WTC11 (cell line): ENCODE measurements around the gene CCDC180.

Source experiments
- ATF1 ChIP-seq: sonication (generic); formaldehyde crosslinking; IDR thresholded peaks from 2 replicates; pipeline ENCODE4 v1.8.1; 2023; ENCODE audit warnings: mild to moderate bottlenecking, moderate library complexity, missing genetic modification reagents
- CBFB ChIP-seq: sonication (generic); formaldehyde crosslinking; IDR thresholded peaks from 2 replicates; pipeline ENCODE4 v1.8.1; 2022; ENCODE audit warnings: mild to moderate bottlenecking, low read depth, missing genetic modification reagents
- RELA ChIP-seq: sonication (generic); formaldehyde crosslinking; IDR thresholded peaks from 2 replicates; pipeline ENCODE4 v1.8.1; 2022; ENCODE audit warnings: missing genetic modification reagents, mild to moderate bottlenecking, borderline replicate concordance
- TEAD1 ChIP-seq: sonication (generic); formaldehyde crosslinking; IDR thresholded peaks from 2 replicates; pipeline ENCODE4 v1.8.0; 2022; ENCODE audit warnings: mild to moderate bottlenecking, missing genetic modification reagents
- TEAD4 ChIP-seq: sonication (generic); formaldehyde crosslinking; IDR thresholded peaks from 2 replicates; pipeline ENCODE4 v1.8.0; 2022; ENCODE audit warnings: mild to moderate bottlenecking, missing genetic modification reagents
- ZNF416 ChIP-seq: fragments of 250-450 bp; sonication (Bioruptor Pico); IDR thresholded peaks from 2 replicates; pipeline ENCODE4 v1.9.0; 2021; ENCODE audit warnings: mild to moderate bottlenecking, inconsistent platforms
- TF ChIP-seq, protein P1 (sequence below): sonication (generic); formaldehyde crosslinking; IDR thresholded peaks from 2 replicates; pipeline ENCODE4 v1.8.0; 2022; ENCODE audit warnings: mild to moderate bottlenecking, missing genetic modification reagents
- TF ChIP-seq, protein P2 (sequence below): sonication (generic); formaldehyde crosslinking; IDR thresholded peaks from 2 replicates; pipeline ENCODE4 v1.8.1; 2023; ENCODE audit warnings: mild to moderate bottlenecking, missing genetic modification reagents, moderate library complexity
- TF ChIP-seq, protein P3 (sequence below): fragments of 200-600 bp; IDR thresholded peaks from 2 replicates; pipeline ENCODE4 v1.8.0; 2022; ENCODE audit warnings: antibody characterized with exemption
- TF ChIP-seq, protein P4 (sequence below): sonication (generic); formaldehyde crosslinking; IDR thresholded peaks from 2 replicates; pipeline ENCODE4 v1.8.1; 2022; ENCODE audit warnings: low read depth, missing genetic modification reagents, borderline replicate concordance
- TF ChIP-seq, protein P5 (sequence below): fragments of 250-450 bp; sonication (Bioruptor Pico); IDR thresholded peaks from 2 replicates; pipeline ENCODE4 v1.8.0; 2021; ENCODE audit warnings: mild to moderate bottlenecking

DNA sequence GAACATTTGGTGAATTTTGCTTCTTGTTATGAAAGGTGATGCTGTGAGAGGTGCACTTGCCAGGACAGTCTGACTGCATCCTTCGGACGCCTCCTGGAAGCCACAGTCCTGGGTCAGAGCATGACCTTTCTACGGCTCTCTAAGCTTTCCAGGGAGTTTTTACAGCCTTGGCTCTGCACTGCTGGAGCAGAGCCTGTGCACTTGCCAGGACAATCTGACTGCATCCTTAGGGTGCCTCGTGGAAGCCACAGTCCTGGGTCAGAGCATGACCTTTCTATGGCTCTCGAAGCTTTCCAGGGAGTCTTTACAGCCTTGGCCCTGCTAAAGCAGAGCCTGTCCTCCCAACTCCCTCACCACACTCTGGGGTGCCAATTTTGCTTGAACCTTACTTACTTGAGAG, 49.6 kb downstream of the CCDC180 start:
- TF ChIP-seq, protein P1, sequence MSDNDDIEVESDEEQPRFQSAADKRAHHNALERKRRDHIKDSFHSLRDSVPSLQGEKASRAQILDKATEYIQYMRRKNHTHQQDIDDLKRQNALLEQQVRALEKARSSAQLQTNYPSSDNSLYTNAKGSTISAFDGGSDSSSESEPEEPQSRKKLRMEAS (CRISPR knock-in tag) = no peak
- no peak for TF ChIP-seq RELA (CRISPR knock-in tag)
- TF ChIP-seq TEAD1 (CRISPR knock-in tag) = no peak
- TF ChIP-seq, protein P2, sequence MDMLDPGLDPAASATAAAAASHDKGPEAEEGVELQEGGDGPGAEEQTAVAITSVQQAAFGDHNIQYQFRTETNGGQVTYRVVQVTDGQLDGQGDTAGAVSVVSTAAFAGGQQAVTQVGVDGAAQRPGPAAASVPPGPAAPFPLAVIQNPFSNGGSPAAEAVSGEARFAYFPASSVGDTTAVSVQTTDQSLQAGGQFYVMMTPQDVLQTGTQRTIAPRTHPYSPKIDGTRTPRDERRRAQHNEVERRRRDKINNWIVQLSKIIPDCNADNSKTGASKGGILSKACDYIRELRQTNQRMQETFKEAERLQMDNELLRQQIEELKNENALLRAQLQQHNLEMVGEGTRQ = no peak
- TF ChIP-seq CBFB (CRISPR knock-in tag) = no peak
- TF ChIP-seq, protein P3, sequence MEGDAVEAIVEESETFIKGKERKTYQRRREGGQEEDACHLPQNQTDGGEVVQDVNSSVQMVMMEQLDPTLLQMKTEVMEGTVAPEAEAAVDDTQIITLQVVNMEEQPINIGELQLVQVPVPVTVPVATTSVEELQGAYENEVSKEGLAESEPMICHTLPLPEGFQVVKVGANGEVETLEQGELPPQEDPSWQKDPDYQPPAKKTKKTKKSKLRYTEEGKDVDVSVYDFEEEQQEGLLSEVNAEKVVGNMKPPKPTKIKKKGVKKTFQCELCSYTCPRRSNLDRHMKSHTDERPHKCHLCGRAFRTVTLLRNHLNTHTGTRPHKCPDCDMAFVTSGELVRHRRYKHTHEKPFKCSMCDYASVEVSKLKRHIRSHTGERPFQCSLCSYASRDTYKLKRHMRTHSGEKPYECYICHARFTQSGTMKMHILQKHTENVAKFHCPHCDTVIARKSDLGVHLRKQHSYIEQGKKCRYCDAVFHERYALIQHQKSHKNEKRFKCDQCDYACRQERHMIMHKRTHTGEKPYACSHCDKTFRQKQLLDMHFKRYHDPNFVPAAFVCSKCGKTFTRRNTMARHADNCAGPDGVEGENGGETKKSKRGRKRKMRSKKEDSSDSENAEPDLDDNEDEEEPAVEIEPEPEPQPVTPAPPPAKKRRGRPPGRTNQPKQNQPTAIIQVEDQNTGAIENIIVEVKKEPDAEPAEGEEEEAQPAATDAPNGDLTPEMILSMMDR = no peak
- TF ChIP-seq, protein P4, sequence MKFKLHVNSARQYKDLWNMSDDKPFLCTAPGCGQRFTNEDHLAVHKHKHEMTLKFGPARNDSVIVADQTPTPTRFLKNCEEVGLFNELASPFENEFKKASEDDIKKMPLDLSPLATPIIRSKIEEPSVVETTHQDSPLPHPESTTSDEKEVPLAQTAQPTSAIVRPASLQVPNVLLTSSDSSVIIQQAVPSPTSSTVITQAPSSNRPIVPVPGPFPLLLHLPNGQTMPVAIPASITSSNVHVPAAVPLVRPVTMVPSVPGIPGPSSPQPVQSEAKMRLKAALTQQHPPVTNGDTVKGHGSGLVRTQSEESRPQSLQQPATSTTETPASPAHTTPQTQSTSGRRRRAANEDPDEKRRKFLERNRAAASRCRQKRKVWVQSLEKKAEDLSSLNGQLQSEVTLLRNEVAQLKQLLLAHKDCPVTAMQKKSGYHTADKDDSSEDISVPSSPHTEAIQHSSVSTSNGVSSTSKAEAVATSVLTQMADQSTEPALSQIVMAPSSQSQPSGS (CRISPR knock-in tag) = no peak
- no peak for TF ChIP-seq ZNF416 (CRISPR knock-in tag)
- TF ChIP-seq TEAD4 = no peak
- TF ChIP-seq, protein P5, sequence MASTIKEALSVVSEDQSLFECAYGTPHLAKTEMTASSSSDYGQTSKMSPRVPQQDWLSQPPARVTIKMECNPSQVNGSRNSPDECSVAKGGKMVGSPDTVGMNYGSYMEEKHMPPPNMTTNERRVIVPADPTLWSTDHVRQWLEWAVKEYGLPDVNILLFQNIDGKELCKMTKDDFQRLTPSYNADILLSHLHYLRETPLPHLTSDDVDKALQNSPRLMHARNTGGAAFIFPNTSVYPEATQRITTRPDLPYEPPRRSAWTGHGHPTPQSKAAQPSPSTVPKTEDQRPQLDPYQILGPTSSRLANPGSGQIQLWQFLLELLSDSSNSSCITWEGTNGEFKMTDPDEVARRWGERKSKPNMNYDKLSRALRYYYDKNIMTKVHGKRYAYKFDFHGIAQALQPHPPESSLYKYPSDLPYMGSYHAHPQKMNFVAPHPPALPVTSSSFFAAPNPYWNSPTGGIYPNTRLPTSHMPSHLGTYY (CRISPR knock-in tag) = no peak
- no peak for TF ChIP-seq ATF1 (CRISPR knock-in tag)
